A172 (cell line): ENCODE data around the gene AFP. TPM values are rescaled to one million over a fixed set of nuclear protein-coding genes. Genes with fewer than 3 reads are reported as not detected.
"Not testable (repeated sequence)": the region's sequence is repeated elsewhere in the genome, so short reads cannot be mapped to it uniquely, and the experiment has no call there.

Source experiments
- DNase-seq: peaks from one replicate; pipeline ENCODE4 v3.0.0-alpha.2; 2015; ENCODE audit warnings: low spot score
- total RNA-seq: library from RNA; depleted of rRNA; stranded (reverse); fragments of >200 nt; shearing (Covaris generic); gene quantifications from 2 replicates; pipeline ENCODE4 v1.2.3, GENCODE V29; 2014; rRNA removed

Gene AFP
- total RNA-seq, result 0.84 TPM in 1 of 2 replicates, not detected in the other

- DNase-seq, result no peak
These were observed at the start of gene AFP for GRCh38 chr4:73435984-73436383. Gene AFP (plus strand): TSS chr4:73436221. CDS start chr4:73436263, 42 bp downstream.

- no peak for DNase-seq
These were observed 48.5 kb upstream of the AFP start for GRCh38 chr4:73387552-73387951.

- no peak for DNase-seq
These were observed 47.1 kb upstream of the AFP start for GRCh38 chr4:73388887-73389286.

- not testable (repeated sequence) for DNase-seq
These were observed 46.4 kb upstream of the AFP start for GRCh38 chr4:73389663-73390062.

- no peak for DNase-seq
These were observed 44.2 kb upstream of the AFP start for GRCh38 chr4:73391774-73392173.

- no peak for DNase-seq
These were observed 43.1 kb upstream of the AFP start for GRCh38 chr4:73392936-73393335.

GRCh38 chr4:73396304-73396703 lies 39.7 kb upstream of the AFP start:
- DNase-seq, result no peak

GRCh38 chr4:73396993-73397972 lies 38.7 kb upstream of the AFP start:
- DNase-seq, result no peak

GRCh38 chr4:73401412-73401811 lies 34.6 kb upstream of the AFP start:
- no peak for DNase-seq

GRCh38 chr4:73404042-73404441 lies 32.0 kb upstream of the AFP start, which contains the start of gene ALB:
Gene ALB (plus strand): TSS chr4:73404287. CDS start chr4:73404328, 41 bp downstream.
- no peak for DNase-seq

GRCh38 chr4:73404457-73404856 lies 31.6 kb upstream of the AFP start:
- DNase-seq, result no peak

- DNase-seq, result no peak
These were observed 30.9 kb upstream of the AFP start for GRCh38 chr4:73405138-73405537.

- no peak for DNase-seq
These were observed 29.5 kb upstream of the AFP start for GRCh38 chr4:73406548-73406875.

GRCh38 chr4:73407227-73407673 lies 28.8 kb upstream of the AFP start:
- DNase-seq, result no peak

- DNase-seq, result no peak
These were observed 27.7 kb upstream of the AFP start for GRCh38 chr4:73408181-73408867.

GRCh38 chr4:73409012-73409862 lies 26.8 kb upstream of the AFP start:
- DNase-seq, result no peak

GRCh38 chr4:73409978-73410548 lies 26.0 kb upstream of the AFP start:
- DNase-seq, result no peak

- DNase-seq, result no peak
These were observed 24.9 kb upstream of the AFP start for GRCh38 chr4:73410916-73411730.

- no peak for DNase-seq
These were observed 24.1 kb upstream of the AFP start for GRCh38 chr4:73411731-73412414.

GRCh38 chr4:73413294-73413755 lies 22.7 kb upstream of the AFP start:
- DNase-seq, result no peak
